GM18505 (cell line): ENCODE measurements around the gene CSMD2.
"Not testable (repeated sequence)": the region's sequence is repeated elsewhere in the genome, so short reads cannot be mapped to it uniquely, and the experiment has no call there.

Experiments
- ATAC-seq: cut with Tn5 transposase; IDR thresholded peaks from one replicate; pipeline ENCODE4 v1.9.1; 2021; ENCODE audit not compliant: unreplicated experiment
- POLR2A ChIP-seq: IDR thresholded peaks from 4 replicates; pipeline ENCODE4 v1.6.1; 2011; ENCODE audit warnings: borderline replicate concordance; ENCODE audit not compliant: insufficient read depth, insufficient read length; ENCODE audit errors: extremely low read depth

CSMD2 gene

DNA sequence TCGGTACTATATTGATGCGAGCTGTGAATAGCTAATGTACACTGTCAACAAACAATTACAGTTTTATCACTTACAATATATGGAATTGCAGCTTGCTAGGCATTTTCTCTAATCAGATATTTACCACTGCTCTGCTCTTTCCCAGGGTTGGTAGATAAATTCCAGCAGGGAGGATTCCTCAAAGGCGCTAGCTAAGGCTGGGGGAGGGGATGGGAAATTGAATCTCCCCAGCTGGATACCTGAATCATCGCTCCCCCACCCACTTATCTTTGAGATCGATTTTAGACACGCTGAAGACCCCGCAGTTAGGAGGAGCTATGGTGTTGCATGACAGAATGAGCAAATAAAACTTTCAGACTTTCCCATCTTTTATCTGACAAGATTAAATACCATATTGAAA is 127.2 kb downstream of the CSMD2 start:
- ATAC-seq, result no peak
- TF ChIP-seq POLR2A, result no peak

DNA sequence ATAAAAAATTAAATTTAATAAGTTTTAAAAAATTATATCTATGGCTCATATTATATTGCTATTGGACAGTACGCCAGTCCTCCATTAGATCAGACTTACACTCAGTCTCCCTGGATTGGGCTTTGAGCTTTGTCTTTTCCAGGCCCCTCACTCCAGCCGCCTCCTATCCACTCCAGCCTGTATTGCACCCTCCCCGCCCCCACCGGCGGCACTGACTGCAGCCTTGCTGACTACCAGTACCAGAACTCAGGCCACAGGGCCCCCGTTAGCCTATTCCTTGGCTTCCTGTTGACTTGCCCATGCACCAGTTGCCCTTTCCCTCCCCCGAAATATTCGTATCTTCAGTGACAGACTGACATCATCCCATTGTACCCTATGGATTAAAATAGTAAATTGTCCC is 127.9 kb downstream of the CSMD2 start:
- no peak for ATAC-seq
- TF ChIP-seq POLR2A, result no peak

DNA sequence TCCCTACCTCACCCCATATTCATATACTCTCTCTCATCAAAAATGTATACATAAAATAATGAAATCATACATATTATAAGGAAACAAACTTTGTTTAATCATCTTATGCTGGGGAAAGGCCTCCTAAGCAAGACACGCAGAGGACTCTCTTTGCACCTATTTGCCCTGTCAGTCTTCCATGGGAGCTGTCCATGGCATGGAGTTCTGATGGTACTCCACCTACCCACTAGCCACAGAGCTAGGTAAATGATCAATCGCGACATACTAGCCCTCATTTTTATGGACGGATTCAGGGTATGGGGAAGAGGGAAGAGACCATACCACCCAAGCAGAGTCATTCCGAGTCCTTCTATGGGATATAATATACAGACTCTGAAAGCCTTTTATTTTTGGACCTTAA is 131.0 kb downstream of the CSMD2 start:
- ATAC-seq, result no peak
- TF ChIP-seq POLR2A, result no peak

DNA sequence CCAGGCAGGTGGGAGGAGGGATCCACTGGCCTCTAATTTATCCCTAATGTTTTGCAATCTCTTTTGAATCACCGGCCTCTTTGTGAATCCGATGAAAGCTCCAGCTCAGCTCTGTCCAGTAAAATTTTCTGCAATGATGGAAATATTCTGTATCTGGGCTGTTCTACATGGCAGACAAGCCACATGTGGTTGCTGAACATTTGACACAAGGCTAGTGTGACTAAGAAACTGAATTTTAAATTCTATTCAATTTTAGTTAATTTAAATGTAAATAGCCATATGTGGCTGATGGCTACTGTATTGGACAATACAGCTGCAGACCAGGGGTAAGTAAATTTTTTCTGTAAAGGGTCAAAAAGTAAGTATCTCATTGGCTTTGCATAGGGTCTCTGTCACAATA is 135.1 kb downstream of the CSMD2 start:
- ATAC-seq, result no peak
- TF ChIP-seq POLR2A, result no peak

DNA sequence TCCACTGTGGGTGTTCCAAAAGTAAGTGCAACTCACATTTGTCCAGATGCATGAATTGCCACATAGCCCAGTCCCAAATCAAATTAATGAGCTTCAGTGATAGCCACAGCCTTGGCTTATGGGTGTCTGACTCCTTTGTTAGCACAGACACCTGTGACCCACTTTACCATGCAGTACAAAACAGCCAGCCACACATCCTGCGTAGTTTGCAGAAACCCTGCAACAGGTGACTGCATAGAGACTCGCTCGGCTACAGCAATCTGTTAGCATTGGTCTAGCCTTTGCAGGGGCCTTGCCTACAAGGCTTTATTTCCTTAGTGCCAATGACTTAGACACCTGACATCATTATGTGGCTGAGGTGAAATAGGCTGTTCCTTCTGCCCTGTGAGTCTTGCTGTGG is 135.5 kb downstream of the CSMD2 start:
- TF ChIP-seq POLR2A, result no peak
- ATAC-seq, result no peak

DNA sequence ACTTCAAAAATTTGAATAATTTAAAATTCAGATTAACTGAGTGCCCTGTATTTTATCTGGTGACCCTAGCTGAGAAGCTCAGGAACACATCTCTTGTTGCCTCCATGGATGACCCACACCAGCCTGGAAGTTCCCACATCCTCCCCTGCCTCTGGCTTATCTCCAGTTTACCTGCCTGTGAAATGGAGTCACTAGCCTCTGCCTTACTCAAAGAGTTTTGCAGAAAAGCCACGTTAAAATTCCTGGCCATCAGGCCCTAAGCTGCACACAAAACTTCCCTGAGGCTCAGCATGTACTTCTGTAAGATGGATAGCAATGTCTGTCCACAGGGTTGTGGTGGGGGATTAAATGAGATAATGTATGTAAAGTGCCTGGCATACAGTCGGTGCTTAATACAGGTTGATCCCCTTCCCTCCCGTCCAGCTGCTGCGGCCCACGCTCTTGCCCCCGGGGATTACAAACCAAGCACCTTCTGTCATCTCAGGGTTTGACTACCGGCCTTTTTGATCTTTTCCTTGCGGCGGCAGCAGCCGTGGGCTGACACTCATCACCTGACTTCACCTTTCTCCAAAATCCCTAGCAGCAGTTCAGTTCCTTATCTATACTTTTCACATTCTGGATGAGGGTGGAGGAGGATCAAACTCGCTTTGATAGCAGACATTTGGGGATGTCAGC is 136.5 kb downstream of the CSMD2 start:
- ATAC-seq, result no peak
- TF ChIP-seq POLR2A, result no peak

DNA sequence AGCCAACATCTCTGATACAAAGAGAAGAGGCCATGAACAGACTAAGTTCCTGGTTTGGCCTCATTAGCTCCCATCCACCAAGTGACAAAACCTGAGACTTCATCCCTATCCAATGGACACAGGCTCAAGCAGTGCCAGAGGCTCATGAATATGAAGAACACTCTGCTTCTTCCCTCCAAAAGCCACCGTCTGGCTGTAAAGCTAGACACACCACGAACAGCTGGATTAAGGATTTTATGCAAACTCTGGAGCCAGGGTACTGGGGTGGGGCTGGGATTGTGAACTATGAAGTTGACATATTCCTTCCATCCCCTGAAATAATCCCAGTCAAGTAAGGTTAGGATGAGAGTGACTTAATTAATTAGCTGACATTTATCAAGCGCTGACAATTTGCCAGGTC is 139.4 kb downstream of the CSMD2 start:
- ATAC-seq, result no peak
- TF ChIP-seq POLR2A, result no peak

DNA sequence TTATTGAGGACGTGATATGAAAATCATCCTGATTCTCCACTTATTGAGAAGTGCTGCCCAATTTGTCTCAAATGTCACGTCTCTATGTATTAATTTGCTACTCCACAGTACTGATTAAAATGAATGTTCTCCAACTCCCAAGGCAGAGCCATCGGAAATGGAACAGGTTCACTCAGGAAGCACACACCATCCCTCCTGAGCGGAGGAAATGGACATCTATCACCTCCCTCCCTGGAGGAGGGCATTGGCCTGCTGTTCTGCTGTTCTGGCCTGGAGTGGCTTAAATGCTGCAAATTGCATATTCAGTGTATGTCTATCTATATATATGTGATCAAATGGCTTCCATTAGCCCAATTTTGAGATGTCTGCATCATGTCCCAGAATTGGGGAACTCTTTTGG is 140.5 kb downstream of the CSMD2 start:
- no peak for ATAC-seq
- no peak for TF ChIP-seq POLR2A

DNA sequence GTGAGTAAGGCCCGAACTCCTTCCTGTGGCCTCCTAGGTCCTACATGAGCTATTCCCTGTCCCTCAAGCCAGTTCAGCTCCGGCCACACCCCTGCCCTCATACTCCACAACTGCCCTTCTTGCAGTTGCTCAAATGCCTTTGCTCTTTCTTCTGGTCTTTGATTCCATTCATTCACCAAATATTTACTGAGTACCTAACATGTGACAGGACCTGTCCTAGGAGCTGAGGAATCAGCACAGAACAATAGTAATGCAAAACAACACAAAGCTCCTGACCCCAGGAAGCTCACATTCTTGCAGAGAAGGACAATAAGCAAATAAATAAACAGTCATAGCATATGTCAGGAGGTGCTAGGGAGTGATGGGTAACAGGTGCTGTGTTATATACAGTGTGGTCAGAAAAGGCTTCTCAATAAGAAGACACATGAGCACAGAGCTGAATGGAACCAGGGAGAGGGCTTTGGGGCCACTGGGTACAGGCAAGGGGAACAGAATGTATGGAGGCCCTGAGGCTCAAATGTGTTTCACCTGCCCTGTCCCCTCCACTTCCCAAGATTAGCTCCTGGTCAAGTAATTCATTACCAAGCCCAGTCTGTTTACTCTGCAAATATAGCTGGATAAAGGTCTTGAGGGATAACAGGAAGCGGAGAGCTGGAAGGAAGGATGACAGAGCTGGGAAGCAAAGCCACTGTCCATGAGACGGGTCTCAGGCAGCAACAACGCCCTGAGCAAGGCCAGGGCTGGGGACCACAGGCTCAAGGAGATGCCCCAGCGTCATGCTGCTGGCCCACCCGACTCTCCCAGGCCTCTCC is 145.1 kb downstream of the CSMD2 start:
- no peak for TF ChIP-seq POLR2A
- ATAC-seq, result no peak

DNA sequence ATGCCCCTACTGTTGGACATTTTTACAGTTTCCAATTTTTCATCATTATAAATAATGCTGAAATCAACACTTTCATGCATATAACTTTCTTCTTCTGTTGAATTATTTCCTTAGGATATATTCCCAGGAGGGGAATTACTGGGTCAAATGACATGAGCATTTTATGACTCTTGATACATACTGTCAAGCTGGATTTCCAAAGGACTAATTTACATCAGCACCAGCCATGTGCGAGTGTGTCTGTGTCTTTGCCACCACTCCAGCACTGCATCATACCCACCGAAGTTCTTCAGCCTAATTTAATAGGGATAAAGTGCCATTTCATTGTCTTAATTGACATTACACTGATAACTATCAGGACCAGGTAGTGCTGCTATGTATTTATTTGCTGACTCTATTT is 146.7 kb downstream of the CSMD2 start:
- no peak for ATAC-seq
- TF ChIP-seq POLR2A, result no peak

DNA sequence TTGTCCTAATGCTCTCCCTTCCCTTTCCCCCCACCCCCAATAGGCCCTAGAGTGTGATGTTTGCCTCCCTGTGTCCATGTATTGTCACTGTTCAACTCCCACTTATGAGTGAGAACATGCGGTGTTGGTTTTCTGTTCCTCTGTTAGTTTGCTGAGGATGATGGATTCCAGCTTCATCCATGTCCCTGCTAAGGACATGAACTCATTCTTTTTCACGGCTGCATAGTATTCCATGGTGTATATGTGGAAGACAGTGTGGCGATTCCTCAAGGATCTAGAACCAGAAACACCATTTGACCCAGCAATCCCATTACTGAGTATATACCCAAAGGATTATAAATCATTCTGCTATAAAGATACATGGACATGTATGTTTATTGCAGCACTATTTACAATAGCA is 148.7 kb downstream of the CSMD2 start:
- ATAC-seq, result not testable (repeated sequence)

DNA sequence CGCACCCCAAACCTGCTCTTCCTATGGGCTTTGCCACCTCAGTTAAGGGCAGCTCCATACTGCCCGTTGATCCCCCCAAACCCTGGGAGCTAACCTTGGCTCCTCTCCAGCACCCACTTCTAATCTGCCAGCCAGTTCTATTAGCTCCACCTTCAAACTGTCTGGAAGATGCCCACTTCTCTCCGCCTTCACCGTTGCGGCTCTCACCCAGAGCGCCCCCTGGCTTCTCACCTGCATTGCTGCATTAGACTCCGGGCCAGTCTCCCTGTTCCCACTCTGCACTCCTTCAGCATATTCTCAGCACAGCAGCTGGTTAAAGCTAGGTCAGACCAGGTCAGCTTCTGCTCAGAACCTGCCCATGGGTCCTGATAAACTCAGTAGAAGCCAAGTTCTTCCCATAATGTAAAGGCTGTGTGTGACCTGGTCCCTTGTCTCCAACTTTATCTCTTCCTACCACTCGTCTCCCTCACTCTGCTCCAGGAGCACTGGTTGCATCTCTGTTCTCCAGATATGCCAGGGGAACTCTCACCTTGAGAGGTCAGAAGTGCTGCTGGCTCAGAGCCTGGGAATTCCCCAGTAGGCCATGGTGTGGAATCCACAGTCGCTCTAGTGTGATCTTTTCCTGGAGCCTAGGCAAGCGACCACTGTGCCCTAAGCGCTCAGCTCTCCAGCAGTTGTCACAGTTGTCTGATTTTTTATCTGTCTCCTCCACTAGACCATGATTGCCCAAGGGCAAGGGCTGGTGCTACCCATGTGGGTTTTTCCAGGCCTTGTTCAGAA is 150.9 kb downstream of the CSMD2 start:
- ATAC-seq, result no peak
- no peak for TF ChIP-seq POLR2A

DNA sequence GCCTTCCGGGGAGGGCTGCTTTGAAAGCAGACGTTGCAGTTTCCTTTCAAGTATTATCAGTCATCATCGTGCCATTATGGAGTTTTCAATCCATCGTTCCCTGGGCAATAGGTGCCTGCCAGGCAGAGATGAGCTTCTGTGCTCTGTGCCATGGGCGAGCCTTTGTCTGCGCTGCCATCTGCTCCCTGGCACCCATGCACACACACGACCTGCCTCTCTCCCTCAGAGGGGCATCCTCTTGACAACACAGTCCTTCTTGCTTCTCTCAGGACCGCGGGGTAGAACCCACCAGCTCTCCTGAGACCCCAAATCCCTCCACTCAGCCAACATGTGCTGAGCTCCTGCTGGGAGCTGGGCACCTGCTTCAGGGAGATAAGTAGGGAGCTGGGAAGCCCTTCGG is 151.9 kb downstream of the CSMD2 start:
- no peak for ATAC-seq
- TF ChIP-seq POLR2A, result no peak
